Activated naive CD4-positive, alpha-beta T cell treated with anti-CD3 and anti-CD28 coated beads for 36 hours (primary cell): ENCODE data around the gene CTSS. TPM values are rescaled to one million over a fixed set of nuclear protein-coding genes. Genes with fewer than 3 reads are reported as not detected.
A peak's percentile ranks its signal among the peaks of the same experiment; 100 is the strongest.
"Not testable (repeated sequence)": the region's sequence is repeated elsewhere in the genome, so short reads cannot be mapped to it uniquely, and the experiment has no call there.

ENCODE experiments used
- CTCF ChIA-PET: fragments of 350-600 bp; sonication (Branson Sonifier 250); formaldehyde crosslinking; loops from one replicate; lab custom pipeline; 2021; ENCODE audit warnings: antibody characterized with exemption; lab: Charles Lee
- DNase-seq: peaks from one replicate; pipeline ENCODE4 v3.0.0-alpha.2; 2020
- H3K27ac Mint-ChIP-seq: one replicate; pipeline ENCODE4 v1.8.0; 2021; ENCODE audit warnings: mild to moderate bottlenecking, mixed read lengths
- H3K27me3 Mint-ChIP-seq: one replicate; pipeline ENCODE4 v1.8.0; 2021; ENCODE audit warnings: low read depth, mixed read lengths
- H3K36me3 Mint-ChIP-seq: one replicate; pipeline ENCODE4 v1.8.0; 2021; ENCODE audit warnings: low read depth, mixed read lengths
- H3K4me1 Mint-ChIP-seq: one replicate; pipeline ENCODE4 v1.8.0; 2021; ENCODE audit warnings: low read depth, mixed read lengths
- H3K4me3 Mint-ChIP-seq: one replicate; pipeline ENCODE4 v1.8.0; 2021; ENCODE audit warnings: mild to moderate bottlenecking, moderate library complexity, mixed read lengths
- H3K9me3 Mint-ChIP-seq: one replicate; pipeline ENCODE4 v1.8.0; 2021; ENCODE audit warnings: mixed read lengths
- intact Hi-C: fragments of 100-400 bp; cut with micrococcal nuclease; formaldehyde crosslinking; loops from one replicate; pipeline ENCODE4 v1.15.1; 2023
- total RNA-seq, 2 experiments: library from RNA; stranded (reverse); gene quantifications; one replicate each; pipeline ENCODE4 v1.2.3, GENCODE V29; 2021

CTSS gene
- total RNA-seq, 2 experiments from 2014 or later, result 37.0 to 37.7 TPM

GRCh38 chr1:150767704-150768103, 2.1 kb upstream of the CTSS start:
- H3K4me3 Mint-ChIP-seq, H3K36me3 Mint-ChIP-seq, H3K9me3 Mint-ChIP-seq, H3K27me3 Mint-ChIP-seq, DNase-seq, CTCF ChIA-PET, H3K27ac Mint-ChIP-seq: not testable (repeated sequence)
- intact Hi-C loops, result loop anchor here (5.0 to 10.0 kb wide), 3 partner anchors 70 to 210 kb away; partner anchors contain the start of genes ARNT and GOLPH3L
- peaks cover 47% of the 10 kb centered on the region for H3K4me1 Mint-ChIP-seq

- H3K27ac Mint-ChIP-seq, result peak overlapping the region; percentile 94
- H3K9me3 Mint-ChIP-seq, H3K27me3 Mint-ChIP-seq, H3K36me3 Mint-ChIP-seq: not testable (repeated sequence)
- H3K4me3 Mint-ChIP-seq, result peak overlapping the region; percentile 90
- intact Hi-C loops, result loop anchor here (1.0 to 10.0 kb wide), 9 partner anchors 69 to 241 kb away; partner anchors contain the start of genes ARNT, GOLPH3L, MINDY1 and SETDB1
- CTCF ChIA-PET, result interaction anchor here (0.8 to 1.8 kb wide), 3 partner anchors 65 to 205 kb away, joined by 3 to 6 read pairs (median 5); no protein-coding TSS in a partner anchor
- peak; percentile 43 for DNase-seq
- peaks cover 50% of the 10 kb centered on the region for H3K4me1 Mint-ChIP-seq
Measured at GRCh38 chr1:150765977-150766301, 361 bp upstream of the CTSS start.

GRCh38 chr1:150764617-150765101, 919 bp downstream of the CTSS start:
- H3K27me3 Mint-ChIP-seq, result no peaks in the 10 kb centered on the region
- H3K27ac Mint-ChIP-seq, result peak overlapping the region; percentile 94
- peaks cover 51% of the 10 kb centered on the region for H3K4me1 Mint-ChIP-seq
- intact Hi-C loops, result loop anchor here (1.0 to 10.0 kb wide), 9 partner anchors 67 to 242 kb away; partner anchors contain the start of genes ARNT, GOLPH3L, MINDY1 and SETDB1
- H3K36me3 Mint-ChIP-seq, result peaks cover 14% of the 10 kb centered on the region
- CTCF ChIA-PET, result interaction anchor here (0.6 to 1.6 kb wide), 3 partner anchors 9 to 185 kb away, joined by 3 to 4 read pairs (median 4); partner anchors contain the start of gene MCL1
- H3K9me3 Mint-ChIP-seq, result no peaks in the 10 kb centered on the region
- peak overlapping the region; percentile 90 for H3K4me3 Mint-ChIP-seq
- DNase-seq, result no peak

- DNase-seq, result no peak
- H3K27ac Mint-ChIP-seq, result no peak overlapping the region
- H3K27me3 Mint-ChIP-seq, result no peaks in the 10 kb centered on the region
- CTCF ChIA-PET, result interaction anchor here (1.0 kb wide), 1 partner anchor 15 kb away, joined by 3 read pairs; no protein-coding TSS in a partner anchor
- no peaks in the 10 kb centered on the region for H3K9me3 Mint-ChIP-seq
- no peak overlapping the region for H3K4me3 Mint-ChIP-seq
- peaks cover 51% of the 10 kb centered on the region for H3K4me1 Mint-ChIP-seq
- intact Hi-C loops, result loop anchor here (10.0 kb wide), 1 partner anchor 112 kb away; the partner anchor contains the start of gene ARNT
- H3K36me3 Mint-ChIP-seq, result peaks cover 14% of the 10 kb centered on the region
Measured at GRCh38 chr1:150763018-150763417, 2.6 kb downstream of the CTSS start.

GRCh38 chr1:150762552-150762951, 3.0 kb downstream of the CTSS start:
- no peak overlapping the region for H3K27ac Mint-ChIP-seq
- H3K9me3 Mint-ChIP-seq, result no peaks in the 10 kb centered on the region
- CTCF ChIA-PET, result interaction anchor here (1.0 kb wide), 1 partner anchor 14 kb away, joined by 3 read pairs; no protein-coding TSS in a partner anchor
- no peak overlapping the region for H3K4me3 Mint-ChIP-seq
- H3K27me3 Mint-ChIP-seq, result no peaks in the 10 kb centered on the region
- intact Hi-C loops, result loop anchor here (10.0 kb wide), 1 partner anchor 112 kb away; the partner anchor contains the start of gene ARNT
- no peak for DNase-seq
- H3K4me1 Mint-ChIP-seq, result peaks cover 50% of the 10 kb centered on the region
- H3K36me3 Mint-ChIP-seq, result peaks cover 14% of the 10 kb centered on the region

GRCh38 chr1:150761801-150762200, 3.8 kb downstream of the CTSS start:
- Mint-ChIP-seq H3K27me3 (no peaks in the 10 kb centered on the region), H3K9me3 (no peaks in the 10 kb centered on the region), H3K27ac (no peak overlapping the region), H3K4me3 (no peak overlapping the region), H3K36me3 (peaks cover 14% of the 10 kb centered on the region), H3K4me1 (peaks cover 44% of the 10 kb centered on the region)
- intact Hi-C loops, result loop anchor here (10.0 kb wide), 1 partner anchor 113 kb away; the partner anchor contains the start of gene ARNT
- CTCF ChIA-PET, result no interaction called here
- DNase-seq, result no peak

GRCh38 chr1:150760013-150760412, 5.6 kb downstream of the CTSS start:
- DNase-seq, result no peak
- Mint-ChIP-seq H3K27me3 (no peaks in the 10 kb centered on the region), H3K4me3 (no peak overlapping the region), H3K4me1 (peaks cover 31% of the 10 kb centered on the region), H3K27ac (no peak overlapping the region), H3K9me3 (no peaks in the 10 kb centered on the region), H3K36me3 (peaks cover 14% of the 10 kb centered on the region)
- intact Hi-C loops, result loop anchor here (10.0 kb wide), 1 partner anchor 115 kb away; the partner anchor contains the start of gene ARNT
- CTCF ChIA-PET, result interaction anchor here (1.3 kb wide), 1 partner anchor 162 kb away, joined by 4 read pairs; no protein-coding TSS in a partner anchor

- no peaks in the 10 kb centered on the region for H3K9me3 Mint-ChIP-seq
- intact Hi-C loops, result no loop called here
- no peak overlapping the region for H3K4me3 Mint-ChIP-seq
- H3K27ac Mint-ChIP-seq, result no peak overlapping the region
- H3K27me3 Mint-ChIP-seq, result no peaks in the 10 kb centered on the region
- peaks cover 3% of the 10 kb centered on the region for H3K36me3 Mint-ChIP-seq
- CTCF ChIA-PET, result no interaction called here
- H3K4me1 Mint-ChIP-seq, result no peaks in the 10 kb centered on the region
- DNase-seq, result no peak
Measured at GRCh38 chr1:150753416-150753815, 12.2 kb downstream of the CTSS start.

- no peak overlapping the region for H3K27ac Mint-ChIP-seq
- H3K4me1 Mint-ChIP-seq, result no peaks in the 10 kb centered on the region
- H3K36me3 Mint-ChIP-seq, result peaks cover 3% of the 10 kb centered on the region
- H3K9me3 Mint-ChIP-seq, result no peaks in the 10 kb centered on the region
- no peaks in the 10 kb centered on the region for H3K27me3 Mint-ChIP-seq
- H3K4me3 Mint-ChIP-seq, result no peak overlapping the region
- DNase-seq, result no peak
- CTCF ChIA-PET, result no interaction called here
- intact Hi-C loops, result no loop called here
Measured at GRCh38 chr1:150751443-150751842, 14.1 kb downstream of the CTSS start.

GRCh38 chr1:150749720-150750311, 15.8 kb downstream of the CTSS start:
- no peaks in the 10 kb centered on the region for H3K27me3 Mint-ChIP-seq
- H3K36me3 Mint-ChIP-seq, result peaks cover 3% of the 10 kb centered on the region
- no peak overlapping the region for H3K27ac Mint-ChIP-seq
- H3K9me3 Mint-ChIP-seq, result no peaks in the 10 kb centered on the region
- H3K4me1 Mint-ChIP-seq, result no peaks in the 10 kb centered on the region
- CTCF ChIA-PET, result no interaction called here
- no peak for DNase-seq
- intact Hi-C loops, result no loop called here
- H3K4me3 Mint-ChIP-seq, result no peak overlapping the region

GRCh38 chr1:150748878-150749719, 16.5 kb downstream of the CTSS start:
- CTCF ChIA-PET, result interaction anchor here (1.0 kb wide), 1 partner anchor 14 kb away, joined by 3 read pairs; no protein-coding TSS in a partner anchor
- Mint-ChIP-seq H3K36me3 (peaks cover 3% of the 10 kb centered on the region), H3K4me1 (no peaks in the 10 kb centered on the region), H3K27me3 (no peaks in the 10 kb centered on the region), H3K27ac (peak overlapping the region; percentile 9), H3K9me3 (no peaks in the 10 kb centered on the region), H3K4me3 (no peak overlapping the region)
- no peak for DNase-seq
- intact Hi-C loops, result no loop called here

GRCh38 chr1:150730130-150730721, 35.4 kb downstream of the CTSS start:
- no peak overlapping the region for H3K4me3 Mint-ChIP-seq
- H3K27ac Mint-ChIP-seq, result no peak overlapping the region
- no peaks in the 10 kb centered on the region for H3K36me3 Mint-ChIP-seq
- no peaks in the 10 kb centered on the region for H3K9me3 Mint-ChIP-seq
- no peak for DNase-seq
- H3K27me3 Mint-ChIP-seq, result no peaks in the 10 kb centered on the region
- no peaks in the 10 kb centered on the region for H3K4me1 Mint-ChIP-seq
- CTCF ChIA-PET, result interaction anchor here (0.8 to 1.5 kb wide), 2 partner anchors 11 to 169 kb away, joined by 5 to 6 read pairs; no protein-coding TSS in a partner anchor
- intact Hi-C loops, result no loop called here
